GM19043 (cell line): ENCODE results near the gene ATP6V1E1.
"Not testable (repeated sequence)": the region's sequence is repeated elsewhere in the genome, so short reads cannot be mapped to it uniquely, and the experiment has no call there.

Experiments used
- ATAC-seq: cut with Tn5 transposase; IDR thresholded peaks from one replicate; pipeline ENCODE4 v1.9.1; 2021; ENCODE audit warnings: low read depth; ENCODE audit not compliant: unreplicated experiment

The ATP6V1E1 gene

DNA sequence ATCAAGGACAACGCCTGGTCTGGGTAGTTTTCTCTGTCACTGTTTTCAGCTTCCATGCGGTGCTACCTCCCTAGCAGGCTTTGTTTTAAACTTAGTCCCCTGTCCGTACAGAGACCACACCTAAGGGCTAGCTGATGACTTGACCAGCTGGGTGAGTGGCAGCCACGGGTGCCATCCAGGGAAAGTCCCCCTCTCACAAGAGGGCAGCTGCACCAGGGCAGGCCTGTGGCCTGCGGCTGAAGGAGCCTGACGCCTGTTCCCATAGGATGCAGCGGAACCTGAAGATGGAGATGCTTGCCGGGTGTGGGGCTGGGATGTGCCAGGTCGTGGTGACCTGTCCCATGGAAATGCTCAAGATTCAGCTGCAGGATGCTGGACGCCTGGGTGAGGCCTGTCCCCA, 45.4 kb downstream of the ATP6V1E1 start:
- no peak for ATAC-seq

DNA sequence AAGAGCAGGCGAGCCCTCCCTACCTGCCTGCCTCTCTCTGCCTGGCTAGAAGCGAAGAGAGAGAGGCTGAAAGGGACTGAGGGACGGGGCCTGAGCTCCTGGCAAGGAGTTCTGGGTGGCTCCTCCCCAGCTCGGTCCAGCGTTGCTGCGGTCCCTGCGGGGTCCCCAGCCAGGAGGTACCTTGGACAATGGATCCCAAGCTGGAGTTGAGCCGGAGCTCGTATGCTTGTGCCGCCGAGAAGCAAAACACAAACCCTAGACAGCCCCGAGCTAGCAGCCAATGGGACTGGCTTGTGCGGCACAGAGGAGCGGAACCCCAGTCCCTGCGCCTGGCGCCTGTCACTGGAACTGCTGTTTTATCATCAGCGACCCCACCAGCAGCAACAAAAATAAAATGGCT, 46.9 kb downstream of the ATP6V1E1 start:
- ATAC-seq = no peak

DNA sequence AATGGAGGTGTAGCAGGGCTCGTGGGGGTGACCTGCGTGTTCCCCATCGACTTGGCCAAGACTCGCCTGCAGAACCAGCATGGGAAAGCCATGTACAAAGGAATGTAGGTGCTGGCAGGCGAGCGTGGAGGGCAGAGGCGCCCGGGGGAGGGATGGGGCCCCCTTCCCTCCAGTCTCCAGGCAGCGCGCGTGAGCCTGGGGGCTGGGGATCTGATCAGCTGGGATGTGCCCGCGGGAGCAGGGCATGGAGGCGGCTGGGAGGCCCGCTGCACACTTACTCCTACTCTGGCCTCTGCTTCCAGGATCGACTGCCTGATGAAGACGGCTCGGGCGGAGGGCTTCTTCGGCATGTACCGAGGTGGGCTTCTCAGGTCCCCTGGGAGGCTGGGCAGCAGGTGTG, 47.5 kb downstream of the ATP6V1E1 start:
- no peak for ATAC-seq

DNA sequence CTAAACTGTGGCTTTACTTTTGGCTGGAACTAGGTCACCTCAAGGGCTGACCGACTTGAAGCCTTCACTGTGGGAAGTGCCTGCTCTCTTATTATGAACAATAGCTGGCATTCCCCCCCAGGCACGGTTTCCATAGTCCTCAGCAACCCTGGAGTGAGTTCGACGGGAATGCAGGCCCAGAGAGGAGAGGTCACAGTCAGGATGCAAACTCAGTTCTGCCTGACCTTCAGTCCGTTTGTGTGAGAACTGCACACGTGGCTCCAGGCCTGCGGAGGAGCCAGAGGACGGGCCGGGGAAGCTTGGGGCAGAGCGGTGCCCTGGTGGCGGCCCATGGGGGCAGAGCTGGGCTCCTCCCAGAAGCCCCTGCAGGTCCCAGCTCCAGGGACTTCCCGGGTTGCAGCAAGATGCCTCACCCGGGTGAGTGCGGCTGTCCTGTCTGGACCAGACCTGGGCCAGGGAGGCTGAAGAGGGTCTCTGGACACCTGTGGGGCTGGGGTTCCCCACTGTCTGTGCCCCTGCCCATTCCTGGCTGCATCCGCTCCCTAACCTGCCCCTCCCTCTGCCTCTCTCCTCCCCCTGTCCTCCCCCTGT, 48.0 kb downstream of the ATP6V1E1 start:
- ATAC-seq = no peak

DNA sequence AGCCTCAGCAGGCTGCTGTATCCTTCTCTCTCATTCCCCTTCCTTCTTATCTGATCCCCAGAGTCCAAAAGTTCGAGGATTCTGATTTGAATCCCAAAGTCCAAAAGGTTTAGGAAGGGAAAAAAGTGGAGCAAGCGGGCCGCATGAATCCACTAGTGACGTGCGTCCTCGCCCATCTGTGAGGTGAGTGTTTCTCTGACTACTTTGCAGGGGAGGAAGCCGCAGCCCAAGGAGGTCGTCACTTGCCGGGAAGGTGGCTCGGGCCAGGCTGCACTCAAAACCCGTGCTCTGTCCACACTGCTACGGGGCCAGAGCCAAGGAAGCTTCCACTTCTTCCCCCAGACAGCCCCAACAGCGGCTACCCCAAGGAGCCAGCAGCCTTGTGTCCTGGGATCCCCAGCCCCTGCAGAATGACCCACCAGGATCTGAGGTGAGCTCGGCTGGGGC, 49.0 kb downstream of the ATP6V1E1 start:
- ATAC-seq = no peak

DNA sequence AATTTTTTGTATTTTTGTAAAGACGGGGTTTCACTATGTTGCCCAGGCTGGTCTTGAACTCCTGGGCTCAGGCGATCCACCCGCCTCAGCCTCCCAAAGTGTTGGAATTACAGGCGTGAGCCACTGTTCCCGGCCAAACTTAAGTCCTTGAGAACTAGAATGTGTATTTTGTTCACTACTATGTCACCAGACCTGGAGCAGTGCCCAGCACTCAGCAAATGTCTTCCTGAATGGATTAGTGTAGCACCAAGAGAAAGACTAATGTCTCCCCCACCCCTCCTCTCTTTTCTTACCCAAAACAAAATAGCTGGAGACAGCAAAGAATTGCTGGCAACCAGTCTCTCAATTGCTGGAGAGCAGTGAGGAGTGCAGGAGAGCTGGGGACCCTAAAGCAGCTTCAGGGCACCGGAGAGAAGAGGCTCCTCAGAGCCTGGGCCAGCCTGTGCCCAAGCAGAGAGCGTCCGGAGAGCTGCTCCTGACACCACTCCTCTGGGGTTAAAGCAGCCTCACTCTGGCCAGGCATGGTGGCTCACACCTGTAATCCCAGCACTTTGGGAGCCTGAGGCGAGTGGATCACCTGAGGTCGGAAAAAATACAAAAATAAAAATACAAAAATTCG, 50.3 kb downstream of the ATP6V1E1 start:
- no peak for ATAC-seq

DNA sequence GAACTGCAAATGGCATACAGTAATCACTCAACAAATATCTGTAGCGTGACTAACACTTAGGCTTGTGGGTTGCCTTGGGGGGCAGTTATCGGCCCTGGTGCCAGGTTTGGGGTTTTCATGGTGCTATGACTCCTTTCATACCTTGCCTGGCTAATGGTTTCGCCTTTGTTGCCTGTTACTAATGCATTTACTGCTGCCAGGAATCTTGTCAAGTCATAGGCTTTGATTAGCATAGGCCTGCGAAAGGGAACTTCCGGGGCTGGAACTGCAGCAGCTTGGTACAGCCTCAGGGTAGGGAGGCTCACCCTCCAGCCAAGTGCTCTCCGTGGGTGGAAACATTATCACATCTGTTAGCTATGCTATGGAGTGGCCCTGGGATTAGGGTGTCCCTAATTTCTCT, 52.1 kb downstream of the ATP6V1E1 start:
- no peak for ATAC-seq

DNA sequence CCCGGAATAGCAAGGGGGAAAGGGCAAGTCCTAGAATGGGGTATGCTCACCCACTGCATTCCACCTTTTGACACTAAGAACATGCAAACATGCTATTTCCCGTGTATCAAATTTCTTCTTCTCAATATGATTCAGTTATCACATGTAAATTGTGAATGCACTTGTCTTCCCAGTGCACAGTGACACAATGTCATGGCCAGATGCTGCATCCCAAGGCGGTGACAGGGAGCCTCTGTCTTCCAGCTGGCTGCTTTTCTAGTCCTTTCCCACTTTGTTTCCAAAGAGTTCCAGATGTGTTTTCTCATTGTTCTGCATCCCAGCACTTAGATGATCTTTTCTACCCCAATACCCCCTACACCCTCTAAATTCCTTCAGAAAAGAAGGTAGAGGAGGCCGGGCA, 52.9 kb downstream of the ATP6V1E1 start:
- ATAC-seq = no peak

DNA sequence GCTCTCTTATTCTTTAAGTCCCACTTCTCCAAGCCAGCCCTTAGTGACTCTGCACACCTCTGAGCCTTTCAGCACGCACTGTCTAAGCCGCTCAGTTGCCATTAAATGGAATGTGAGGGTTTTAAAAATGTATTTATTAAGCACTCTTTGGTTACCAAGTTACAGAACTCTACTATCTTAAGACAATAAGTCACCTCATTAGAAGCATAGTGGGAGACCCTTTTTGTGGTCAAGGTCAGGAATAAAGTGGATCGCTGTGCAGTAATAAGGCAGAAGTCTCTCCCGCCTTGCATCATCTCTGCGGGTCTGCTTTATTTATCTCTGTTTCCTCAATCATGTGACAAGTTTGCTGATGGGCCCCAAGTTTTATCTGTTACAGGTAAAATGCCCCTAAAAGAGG, 53.4 kb downstream of the ATP6V1E1 start:
- ATAC-seq = no peak

DNA sequence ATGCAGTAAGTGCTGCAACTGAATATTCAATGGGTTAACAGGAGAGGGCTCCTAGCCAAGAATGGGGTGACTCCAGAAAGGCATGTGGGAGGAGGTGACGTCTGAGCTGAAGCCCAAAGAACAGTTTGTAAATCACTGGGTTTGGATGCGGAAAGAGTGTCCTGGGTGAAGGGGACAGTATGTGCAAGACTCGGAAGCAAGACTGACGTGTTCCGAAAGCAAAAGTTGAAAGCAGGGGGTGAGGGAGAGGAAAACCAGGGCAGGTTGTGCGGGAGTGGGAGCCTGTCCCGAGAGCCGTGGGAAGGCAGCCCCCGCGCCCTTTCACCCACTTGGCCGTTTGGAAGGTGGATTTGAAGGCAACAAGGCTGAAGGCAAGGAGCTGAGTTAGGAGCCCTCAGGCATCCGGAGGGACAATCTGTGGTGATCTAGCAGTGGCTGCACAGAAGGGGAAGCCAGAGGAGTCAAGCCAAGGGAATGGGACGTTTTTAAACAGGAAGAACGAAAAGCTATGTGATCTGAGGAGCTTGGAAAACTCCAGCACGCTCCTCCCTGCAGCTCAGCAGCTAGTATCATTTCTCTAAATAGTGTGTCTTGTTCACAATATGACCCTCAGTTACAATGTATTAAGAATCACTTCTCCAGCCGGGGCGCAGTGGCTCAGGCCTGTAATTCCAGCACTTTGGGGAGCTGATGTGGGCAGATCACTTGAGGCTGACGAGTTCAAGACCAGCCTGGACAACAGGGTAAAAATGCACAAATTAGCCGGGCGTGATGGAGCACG, 57.5 kb downstream of the ATP6V1E1 start:
- ATAC-seq = no peak

DNA sequence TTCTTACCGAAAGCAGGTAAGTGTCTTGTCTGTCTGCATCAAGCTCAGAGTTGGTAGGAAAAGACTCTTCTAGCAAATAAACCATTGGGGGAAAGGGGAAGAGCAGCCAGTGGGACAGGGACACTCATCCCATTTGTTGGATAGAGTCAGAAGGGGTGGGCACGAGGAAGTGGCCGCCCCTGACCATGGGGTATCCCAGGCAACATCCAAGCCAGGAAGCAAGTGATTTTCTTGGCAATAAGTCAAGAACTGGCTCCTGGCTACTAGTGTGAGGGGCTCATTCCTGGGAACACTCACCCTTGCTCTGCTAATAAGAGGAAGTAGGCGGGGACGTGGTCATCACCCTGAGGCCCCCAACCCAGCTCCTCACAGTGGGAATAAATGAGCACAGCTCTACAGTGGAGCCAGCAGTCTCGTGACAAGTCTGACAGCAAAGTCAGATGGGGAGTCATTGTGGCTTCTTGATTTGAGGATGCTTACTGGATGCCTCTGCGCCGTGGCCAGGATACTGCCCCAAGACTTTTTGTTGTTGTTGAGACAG, 58.5 kb downstream of the ATP6V1E1 start:
- no peak for ATAC-seq

DNA sequence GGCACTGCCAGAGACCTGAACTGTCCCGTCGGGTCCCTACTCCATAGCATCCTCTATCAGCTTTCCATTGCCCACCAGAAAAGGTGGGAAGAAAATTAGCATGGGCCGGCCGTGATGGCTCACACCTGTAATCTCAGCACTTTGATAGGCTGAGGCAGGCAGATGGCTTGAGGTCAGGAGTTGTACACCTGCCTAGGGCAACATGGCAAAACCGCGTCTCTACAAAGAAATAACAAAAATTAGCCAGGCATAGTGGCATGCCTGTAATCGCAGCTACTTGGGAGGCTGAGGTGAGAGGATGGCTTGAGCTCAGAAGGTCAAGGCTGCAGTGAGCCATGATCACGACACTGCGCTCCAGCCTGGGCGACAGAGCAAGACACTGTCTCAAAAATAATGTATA, 61.8 kb downstream of the ATP6V1E1 start:
- no peak for ATAC-seq

DNA sequence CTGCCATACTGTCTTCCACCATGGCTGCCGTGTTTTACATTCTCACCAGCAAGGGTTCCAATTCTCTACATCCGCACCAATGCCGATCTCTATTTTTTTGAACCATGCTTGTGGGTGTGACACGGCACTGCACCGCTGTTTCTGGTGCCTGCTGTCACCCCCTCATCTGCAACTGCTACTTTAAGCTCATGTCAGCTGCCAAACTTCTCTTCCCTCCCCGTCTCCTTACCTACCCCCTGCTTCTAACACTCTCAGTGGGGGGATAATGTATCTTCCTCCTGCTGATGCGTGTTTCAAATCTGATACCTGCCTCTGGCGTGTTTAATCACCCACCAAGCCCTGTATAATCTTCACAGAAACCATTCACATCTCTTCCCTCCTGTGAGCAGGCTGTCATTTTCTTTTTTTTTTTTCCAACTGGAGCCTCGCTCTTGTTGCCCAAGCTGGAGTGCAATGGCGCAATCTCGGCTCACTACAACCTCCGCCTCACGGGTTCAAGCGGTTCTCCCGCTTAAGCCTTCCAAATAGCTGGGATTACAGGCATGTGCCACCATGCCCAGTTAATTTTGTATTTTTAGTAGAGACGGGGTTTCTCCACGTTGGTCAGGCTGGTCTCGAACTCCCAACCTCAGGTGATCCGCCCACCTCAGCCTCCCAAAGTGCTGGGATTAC, 62.4 kb downstream of the ATP6V1E1 start:
- ATAC-seq = not testable (repeated sequence)

DNA sequence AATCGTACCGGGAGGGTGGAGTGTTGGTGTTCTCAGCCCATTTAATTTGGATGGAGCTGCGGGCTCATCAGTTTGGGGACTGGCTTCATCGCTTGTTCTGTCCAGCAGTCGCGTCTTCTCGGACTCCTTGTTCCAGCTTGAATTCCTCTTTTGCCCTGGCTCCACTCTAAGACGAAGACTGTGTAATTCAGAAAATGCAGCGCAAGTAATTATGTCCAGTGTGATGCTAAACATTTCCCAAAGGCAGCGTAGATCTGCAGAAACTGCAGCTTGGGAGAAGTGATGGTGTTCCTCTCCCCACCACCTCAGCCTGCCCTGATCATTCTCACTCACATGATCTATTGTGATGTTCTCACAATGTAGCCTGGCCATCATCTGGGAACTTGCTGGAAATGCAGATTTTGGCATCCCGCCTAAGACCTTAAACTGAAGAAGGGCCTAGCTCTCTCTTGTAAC, 64.6 kb downstream of the ATP6V1E1 start:
- no peak for ATAC-seq

DNA sequence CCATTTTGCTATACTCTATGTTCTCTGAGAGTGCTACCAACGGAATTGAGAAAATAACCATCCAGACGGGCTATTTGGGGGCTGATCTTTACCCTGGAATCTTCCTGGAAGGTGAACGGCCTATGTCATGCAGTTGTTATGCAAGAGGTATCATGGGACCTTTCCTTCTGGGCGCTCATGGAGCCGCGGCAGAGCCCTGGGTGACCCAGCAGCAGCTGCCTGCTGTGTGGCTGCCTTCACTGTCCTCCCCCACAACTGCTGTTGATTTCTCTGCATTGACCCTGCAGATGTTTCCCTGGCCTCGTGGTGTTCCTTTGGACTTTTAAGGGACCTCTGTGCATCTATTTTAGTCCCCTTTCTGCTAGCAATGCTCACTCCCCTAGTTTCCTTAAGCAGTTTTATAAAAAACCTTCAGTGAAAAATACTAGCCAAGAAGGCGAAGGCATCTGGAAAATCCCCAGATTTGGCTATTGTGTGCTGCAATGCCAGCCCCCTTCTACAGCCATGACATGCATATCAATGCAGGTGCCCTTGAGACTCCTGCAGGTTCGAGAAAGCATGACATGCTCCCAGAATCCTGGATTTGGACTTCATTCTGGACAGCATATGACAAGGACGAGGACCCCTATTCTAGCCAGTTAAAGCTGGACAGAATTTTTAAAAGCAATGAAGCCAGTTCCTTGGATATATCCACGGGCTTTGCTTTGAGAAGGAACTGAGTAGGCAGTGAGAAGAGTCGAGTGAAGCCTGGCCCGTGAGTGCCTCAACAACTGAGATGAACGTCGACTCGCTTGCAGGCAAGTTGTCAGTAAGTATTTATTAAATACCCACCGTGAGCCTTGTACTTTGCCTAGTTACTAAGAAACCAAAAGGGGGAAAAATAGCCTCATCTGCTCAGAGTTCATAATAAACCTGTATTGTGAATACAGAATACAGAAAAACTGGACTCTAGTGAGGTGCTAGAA, 65.4 kb downstream of the ATP6V1E1 start, which contains the start of gene SLC25A18:
TSS of gene SLC25A18 (plus strand) at position 593 of the 965 bp plus-strand sequence. CDS start 16,447 bp downstream, outside the sequence.
- no peak for ATAC-seq

DNA sequence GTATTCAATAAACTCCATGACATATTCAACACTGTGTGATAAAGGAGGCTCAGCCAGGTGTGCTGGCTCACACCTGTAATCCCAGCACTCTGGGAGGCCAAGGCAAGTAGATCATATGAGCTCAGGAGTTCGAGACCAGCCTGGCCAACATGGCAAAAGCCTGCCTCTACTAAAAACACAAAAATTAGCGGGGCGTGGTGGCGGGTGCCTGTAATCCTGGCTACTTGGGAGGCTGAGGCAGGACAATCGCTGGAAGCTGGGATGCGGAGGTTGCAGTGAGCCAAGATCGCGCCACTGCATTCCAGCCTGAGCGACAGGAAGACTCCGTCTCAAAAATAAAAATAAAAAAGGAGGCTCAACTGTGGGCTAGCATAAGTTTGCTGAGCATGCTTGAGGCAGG, 69.4 kb downstream of the ATP6V1E1 start:
- ATAC-seq = no peak

DNA sequence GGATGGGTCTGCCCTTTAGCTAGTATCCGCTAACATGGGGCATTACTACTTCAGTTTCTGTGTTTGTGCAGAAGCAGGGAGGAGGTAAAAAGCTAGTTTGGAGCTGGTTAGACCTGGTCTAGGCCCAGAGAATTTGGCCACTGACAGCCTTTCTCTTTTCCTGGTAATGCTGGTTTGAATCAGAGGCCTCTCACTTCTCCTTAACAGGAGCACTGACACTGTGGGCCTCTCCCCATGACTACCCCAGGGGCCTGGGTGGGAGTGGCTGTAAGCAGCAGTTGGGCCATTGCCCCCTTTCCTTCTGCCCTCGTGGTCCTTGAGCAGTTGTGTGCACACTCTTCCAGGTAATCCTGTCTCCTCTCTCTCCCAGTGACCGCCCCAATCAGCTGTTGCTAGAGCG, 73.7 kb downstream of the ATP6V1E1 start:
- no peak for ATAC-seq

DNA sequence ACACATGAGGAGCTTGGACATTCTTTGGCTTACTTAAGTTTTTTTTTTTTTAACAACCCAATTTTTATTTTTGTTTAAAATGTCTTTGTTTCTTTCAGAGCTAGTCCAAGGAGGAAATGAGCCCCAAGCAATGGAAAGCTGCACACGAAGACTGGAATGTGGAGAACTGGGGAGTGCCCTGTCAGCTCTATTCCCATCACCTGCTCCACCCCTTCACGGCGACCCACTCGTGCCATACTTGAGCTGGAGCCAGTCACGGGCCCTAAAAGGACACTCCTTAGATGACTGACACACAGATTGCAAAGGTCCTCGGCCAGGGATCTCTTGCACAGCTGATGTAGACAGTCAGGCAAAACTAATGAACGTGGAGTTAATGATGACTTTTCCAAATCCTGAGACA, 75.8 kb downstream of the ATP6V1E1 start:
- ATAC-seq = no peak

DNA sequence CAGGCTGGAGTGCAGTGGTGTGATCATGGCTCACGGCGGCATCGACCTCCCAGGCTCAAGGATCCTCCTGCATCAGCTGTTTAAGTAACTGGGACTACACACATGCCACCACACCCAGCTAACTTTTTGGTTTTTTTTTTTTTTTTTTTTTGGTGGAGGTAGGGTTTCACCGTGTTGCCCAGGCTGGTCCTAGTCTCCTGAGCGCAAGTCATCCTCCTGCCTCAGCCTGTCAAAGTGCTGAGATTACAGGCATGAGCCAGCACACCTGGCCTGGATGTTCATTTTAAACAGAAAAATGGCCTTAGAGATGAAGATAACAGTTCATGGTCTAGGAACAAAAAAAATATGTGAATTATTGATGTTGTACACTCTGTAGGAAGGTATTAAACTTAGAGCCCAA, 78.9 kb downstream of the ATP6V1E1 start:
- no peak for ATAC-seq

DNA sequence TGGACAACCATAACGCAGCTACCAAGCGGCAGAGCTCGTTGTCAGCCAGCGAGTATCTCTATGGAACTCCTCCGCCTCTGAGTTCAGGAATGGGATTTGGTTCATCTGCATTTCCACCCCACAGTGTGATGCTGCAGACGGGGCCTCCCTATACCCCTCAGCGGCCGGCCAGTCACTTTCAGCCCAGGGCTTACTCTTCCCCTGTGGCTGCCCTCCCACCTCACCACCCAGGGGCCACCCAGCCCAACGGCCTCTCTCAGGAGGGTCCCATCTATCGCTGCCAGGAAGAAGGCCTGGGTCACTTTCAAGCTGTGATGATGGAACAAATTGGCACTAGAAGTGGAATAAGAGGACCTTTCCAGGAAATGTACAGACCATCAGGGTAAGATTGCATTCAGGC, 79.4 kb downstream of the ATP6V1E1 start:
- no peak for ATAC-seq
